HK-2 (cell line): Measurements from ENCODE around the gene CDC42BPA.

Experiments used
- DNase-seq: peaks from one replicate; pipeline ENCODE4 v3.0.0-alpha.2; 2018; ENCODE audit not compliant: unreplicated experiment

Gene CDC42BPA

DNA sequence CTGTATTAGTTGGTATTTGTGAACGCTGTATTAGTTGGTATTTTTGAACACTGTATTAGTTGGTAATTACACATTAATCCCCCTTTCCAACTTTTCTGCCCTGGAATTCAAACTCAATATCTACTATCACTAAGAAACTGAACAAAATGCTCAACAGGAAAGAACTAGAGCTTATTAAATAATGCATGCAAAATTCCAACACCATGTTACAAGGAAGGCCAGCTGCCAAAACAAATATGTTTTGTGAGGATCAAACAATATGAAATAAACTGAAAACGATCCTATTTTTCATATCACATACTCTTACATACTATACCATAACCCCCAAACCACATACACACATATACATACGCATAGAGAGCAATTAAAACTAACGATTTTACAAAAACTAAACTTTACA, 104.9 kb downstream of the CDC42BPA start:
- DNase-seq = no peak

DNA sequence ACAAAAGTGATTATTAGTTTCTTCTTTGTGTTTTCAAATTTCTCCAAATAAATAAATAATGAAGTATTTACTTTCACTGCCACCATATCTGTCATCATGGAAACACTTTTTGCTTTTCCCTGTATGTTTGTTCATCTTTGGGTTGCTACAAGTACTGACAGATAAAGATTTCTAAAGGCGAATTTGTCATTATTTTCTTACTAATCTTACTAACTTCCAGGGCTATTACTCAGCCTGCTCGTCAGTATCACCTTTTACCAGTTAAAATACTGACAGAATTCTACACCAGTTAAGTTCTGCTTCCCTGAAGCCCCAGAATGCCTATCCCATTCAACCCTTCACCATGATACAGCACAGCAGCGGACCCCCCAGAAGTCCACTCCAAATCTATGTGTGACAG, 106.1 kb downstream of the CDC42BPA start:
- DNase-seq = no peak

DNA sequence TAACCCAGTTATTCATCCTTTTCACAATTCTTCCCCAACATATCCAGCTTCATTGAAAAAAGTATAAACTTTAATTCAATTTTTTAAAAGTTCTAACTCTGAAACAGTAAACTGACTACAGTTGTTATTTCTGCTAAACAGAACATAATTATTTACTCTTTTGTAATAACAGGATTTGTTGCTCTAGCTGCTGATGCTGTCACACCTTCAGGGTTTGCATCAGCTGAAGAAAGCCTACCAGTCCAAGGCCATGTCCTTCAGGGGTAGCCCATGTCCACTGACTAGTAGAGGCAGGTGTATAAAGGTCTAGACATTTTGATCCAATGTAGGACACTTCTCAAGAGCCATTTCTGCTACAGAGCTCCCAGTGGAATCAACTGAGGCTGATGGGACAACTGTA, 107.7 kb downstream of the CDC42BPA start:
- no peak for DNase-seq

DNA sequence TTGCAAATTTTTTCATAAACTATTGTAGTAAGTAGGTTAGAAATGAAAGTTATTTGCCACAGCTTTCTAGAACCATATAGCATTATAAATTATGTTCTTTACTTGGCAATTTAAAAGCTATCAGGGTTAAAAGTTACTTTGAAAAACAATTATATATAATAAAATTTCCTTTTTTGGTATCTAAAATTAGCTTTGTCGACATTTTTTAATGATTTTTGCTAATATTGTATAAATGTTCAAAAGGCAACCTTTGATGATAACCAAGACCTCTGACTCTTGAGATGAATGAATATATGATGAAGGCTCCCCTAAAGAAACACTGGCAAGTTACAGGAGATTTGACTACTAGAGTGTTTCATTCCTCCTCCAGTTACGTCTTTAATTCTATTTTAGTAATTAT, 121.2 kb downstream of the CDC42BPA start:
- DNase-seq = no peak

DNA sequence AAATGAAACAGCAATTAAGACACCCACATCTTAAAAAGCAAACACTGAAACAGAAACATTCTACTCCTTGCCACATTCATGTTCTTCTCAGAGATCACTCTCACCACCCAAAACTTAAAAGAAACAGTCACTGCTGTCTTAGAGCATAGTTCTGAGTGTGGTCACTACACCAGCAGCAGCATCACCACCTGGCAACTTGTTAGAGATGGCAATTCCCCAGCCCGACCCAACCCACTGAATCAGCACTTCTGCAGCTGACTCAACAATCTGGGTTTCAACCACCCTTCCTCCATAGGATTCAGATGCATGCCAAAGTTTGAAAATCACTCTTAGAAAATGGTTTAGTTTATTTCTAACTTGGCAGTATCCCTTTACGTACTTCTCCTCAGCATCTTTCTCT, 126.1 kb downstream of the CDC42BPA start:
- DNase-seq = peak; percentile 63

DNA sequence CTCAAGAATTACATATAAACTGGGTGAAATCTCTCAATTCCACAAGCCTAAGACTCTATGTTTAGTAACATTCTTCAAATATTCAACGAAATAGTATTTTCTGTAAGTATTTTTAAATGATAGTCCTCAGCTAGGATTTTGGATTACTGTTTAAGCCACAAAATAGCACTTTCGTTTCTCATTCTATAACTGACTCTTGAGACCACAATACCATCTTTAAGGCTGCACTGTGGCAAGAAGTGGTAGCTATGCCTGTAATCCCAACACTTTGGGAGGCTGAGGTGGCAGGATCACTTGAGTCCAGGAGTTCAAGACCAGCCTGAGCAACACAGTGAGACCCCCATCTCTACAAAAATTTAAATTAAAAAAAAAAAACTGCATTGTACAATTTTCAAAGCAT, 126.7 kb downstream of the CDC42BPA start:
- DNase-seq = no peak

DNA sequence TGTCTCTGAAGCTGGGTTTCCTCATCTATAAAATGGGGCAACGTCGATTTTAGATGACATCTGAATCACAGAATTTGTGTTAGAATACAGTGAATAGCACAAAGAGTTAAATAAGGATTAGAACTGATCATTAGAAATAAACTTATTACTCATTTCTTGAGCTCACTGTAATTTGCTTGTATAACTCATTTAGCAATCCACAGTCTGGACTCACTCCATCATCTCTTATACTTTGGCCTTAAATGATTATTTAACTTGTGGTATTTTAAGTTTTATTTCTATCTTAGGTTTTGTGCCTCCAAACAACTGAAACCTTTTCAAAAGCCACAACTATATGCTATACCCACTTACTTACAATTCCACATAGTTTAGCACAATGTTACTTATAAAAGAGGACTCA, 128.0 kb downstream of the CDC42BPA start:
- no peak for DNase-seq

DNA sequence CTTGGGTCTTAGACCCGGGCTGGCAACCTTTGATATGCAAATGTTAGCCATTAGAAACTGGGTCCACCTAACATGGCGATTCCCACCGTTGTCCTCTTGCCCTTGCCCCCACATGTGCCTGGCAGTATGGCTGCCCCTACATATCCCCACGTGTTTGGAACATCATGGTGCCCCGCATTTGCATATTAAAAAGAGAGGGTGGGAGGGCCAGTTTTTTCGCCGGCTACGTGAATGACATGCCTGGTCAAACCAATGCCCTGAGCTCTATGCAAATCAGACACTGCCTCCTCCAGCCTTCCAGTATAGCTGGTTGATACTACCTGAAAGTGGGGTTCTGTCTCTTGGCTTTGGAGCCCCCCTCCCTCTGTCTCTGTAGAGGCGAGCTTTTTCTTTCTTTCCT, 133.0 kb downstream of the CDC42BPA start:
- no peak for DNase-seq

DNA sequence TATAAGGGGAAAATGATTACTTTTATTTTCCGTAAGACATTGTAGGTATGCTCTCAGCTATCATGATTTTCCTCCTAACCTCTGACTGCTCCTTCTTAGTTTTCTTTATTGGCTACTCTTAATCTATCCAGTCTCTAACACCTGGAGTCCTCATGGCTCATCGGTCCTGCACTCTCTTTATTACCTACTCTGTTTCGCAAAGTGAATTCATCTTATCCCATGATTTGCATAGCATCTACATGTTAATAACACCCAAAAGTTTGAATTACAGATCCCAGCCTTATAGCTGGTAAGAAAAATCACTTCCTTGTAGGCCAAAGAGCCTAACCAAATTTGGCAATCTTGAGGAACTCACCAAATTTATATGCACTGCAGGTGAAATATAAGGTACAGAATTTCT, 136.3 kb downstream of the CDC42BPA start:
- no peak for DNase-seq

DNA sequence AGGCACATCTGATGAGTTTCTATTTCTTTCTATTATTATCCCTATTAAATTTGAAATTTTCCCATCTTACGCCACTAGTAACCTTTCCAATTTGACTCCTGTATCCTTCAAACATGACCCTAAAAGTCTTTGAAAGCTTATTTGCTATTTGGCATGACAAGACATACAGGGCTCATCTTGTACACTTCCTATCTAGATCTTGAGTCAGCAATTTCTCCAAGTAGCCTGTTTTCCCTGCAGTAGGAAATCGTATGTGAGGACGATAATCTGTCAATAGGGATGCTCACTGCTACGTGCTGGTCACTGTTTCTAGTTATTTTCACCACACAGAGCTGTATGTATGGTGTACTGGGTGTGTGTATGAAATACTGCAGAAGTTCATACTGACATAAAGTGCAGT, 142.7 kb downstream of the CDC42BPA start:
- DNase-seq = no peak

DNA sequence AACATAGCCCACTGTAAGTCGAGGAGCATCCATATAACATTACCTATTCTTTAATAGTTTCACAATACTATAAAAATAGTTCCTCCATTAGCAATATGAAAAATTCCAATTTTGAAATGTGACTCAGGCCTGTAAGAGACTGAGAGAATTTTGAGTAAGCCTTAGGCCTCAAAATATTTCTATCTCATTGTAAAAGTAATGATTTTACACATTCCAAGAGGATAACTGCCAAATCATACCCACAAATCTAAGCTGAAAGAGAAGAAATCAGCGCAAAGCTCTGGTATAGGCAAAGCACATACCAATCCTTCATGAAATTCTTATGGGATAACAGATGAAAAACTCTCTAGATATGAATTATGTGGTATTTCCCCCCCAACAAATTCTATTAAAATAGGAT, 144.1 kb downstream of the CDC42BPA start:
- DNase-seq = no peak

DNA sequence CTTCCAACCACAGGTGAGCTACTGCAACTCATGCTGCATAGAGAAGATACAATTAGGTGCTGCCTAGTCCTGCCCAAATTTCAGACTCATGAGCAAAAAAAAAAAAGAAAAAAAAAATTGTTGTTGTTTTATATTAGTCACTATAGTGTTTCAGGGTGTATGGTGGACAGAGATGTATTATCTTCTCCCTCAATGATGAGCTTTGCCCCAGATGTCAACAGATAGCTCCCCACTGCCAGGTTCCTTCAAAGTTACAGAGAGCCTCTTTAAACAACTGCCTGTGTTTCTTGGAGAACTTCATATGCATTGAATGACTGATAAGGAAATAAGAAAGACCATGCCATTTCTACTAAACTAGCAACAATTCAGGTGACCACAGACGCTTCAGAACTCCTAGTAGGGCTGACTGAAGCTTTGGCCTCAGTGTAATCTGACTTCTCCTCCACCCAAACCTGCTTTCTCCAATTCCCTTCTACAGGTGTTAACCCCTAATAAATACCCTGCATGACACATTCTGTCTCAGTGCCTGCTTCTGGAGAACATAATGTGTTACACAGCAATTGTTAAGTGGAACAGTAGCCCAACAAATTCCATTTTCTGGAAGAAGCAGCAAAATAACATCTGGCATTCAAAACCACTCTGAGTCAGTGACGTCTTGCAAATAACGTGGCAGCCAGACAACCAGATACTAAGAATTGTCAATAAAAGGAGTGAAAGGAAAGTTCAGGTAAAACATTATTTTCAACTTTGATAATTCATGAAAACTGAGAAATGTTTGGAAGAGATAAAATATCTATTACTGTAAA, 147.7 kb downstream of the CDC42BPA start:
- no peak for DNase-seq

DNA sequence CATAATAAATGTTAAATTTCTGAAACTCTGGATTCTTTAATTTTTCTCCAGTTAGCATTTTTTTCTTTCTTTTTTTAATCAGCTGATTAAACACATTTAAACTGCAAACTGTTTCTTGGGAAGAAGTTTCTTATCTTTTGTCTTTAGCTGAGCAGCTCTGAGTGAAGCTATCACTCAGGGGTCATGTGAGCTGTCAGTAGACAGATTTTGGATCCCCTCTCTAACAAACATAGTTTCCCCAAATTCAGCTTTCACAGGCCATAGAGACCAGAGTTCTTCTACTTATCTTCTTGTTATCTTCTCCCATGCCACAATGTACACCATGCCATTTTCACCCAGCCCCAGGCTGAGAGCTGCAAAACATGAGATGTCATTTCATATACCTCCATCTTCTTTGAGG, 148.9 kb downstream of the CDC42BPA start:
- DNase-seq = no peak

DNA sequence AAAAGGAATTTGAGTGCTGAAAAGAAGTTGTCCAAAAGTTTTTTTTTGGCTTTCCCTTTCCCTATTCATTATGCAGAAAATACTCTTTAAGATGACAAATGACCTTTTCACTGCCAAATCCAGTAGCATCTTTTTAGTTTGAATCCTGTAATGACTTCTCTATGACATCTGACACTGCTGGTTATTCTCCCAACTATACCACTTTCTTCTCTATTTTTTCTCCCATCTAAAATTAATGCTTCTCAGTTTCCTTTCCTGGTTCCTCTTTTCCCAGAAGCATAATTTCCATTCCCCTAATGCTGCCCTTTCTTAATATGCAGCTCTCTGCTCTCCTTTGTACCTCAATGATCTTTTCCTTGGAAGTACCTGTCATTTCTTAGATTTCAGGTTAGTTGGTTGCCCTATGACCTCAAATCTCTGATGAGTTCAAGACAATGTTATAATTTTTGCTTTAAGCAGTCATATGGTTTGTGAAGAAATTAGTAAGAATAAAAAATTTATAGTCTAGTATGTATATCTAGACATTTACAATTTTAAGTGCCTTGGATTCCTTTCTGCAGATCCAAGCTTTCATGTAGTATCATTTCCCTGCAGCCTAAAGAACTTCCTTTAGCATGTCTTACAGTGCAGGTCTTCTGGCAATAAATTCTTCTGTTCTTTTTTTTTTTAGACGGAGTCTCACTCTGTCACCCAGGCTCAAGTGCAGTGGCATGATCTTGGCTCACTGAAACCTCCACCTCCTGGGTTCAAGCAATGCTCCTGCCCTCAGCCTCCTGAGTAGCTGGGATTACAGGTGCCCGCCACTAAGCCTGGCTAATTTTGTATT, 150.8 kb downstream of the CDC42BPA start:
- DNase-seq = no peak

DNA sequence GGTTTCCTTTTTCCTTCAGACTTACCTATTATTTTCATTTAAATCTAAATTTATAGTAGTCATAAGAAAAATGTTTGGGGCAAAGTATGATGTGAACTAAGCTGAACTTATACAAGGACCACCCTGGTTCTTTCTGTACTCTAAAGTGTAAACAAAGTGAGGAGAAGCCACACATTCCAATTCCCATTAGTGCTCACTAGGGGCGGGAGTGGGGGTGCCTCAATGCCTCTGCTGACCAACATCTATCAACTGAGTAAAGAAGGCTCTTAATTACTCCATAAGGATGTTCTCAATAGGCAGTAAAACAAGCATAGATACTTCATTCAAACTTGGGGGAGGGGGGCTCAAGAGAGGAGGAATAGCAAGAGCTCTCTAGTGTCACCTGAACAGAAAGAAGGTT, 151.7 kb downstream of the CDC42BPA start:
- no peak for DNase-seq

DNA sequence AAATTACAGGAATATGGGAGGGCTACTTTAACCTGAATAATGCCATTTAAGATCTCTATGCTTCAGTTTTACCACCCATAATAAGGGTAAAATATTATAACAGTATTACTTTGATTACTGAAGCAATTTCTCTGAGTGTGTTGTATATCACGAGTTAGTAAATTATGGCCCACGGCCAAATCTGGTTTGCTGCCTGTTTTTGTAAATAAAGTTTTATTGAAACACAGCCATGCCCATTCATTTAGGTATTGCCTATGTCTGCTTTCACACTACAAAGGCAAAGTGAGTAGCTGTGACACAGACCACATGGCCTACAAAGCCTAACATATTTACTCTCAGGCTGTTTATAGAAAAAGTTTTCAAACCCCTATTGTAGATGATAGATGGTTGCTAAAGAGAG, 156.8 kb downstream of the CDC42BPA start:
- DNase-seq = no peak

DNA sequence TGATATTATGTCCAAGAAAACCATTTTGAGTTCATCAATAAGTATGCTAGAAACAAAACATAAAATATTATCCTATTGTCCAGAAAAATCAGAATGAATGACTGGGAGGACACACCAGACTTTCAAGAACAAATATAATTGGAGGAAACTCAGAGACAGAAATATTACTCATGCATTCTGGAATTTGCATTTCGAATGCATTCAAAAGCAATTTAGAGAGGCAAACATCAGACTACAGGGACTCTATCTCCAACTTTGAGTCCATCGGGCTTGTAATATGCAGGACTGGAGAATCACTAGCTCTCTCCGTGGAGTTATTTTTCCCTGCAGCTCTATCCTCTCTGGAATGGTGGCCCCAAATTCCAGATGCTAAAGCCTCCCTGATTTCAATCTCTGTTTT, 161.8 kb downstream of the CDC42BPA start:
- DNase-seq = no peak

DNA sequence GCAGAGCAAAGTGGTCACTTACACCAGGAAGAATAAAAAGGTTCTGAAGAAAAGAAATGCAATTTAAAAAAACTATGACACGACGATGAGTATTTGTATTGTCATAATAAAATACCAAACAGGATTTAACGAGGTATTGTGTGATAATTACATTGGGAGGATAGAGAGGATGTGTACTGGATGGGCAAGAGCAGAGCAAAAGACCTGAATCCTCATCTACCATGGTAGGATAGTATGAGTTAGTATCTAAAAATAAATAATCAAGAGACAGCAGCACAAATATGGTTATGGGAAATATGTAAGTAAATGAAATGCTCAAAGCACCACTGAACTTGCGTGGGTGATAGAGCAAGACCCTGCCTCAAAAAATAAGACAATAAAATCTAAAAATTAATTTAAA, 162.6 kb downstream of the CDC42BPA start:
- DNase-seq = no peak

DNA sequence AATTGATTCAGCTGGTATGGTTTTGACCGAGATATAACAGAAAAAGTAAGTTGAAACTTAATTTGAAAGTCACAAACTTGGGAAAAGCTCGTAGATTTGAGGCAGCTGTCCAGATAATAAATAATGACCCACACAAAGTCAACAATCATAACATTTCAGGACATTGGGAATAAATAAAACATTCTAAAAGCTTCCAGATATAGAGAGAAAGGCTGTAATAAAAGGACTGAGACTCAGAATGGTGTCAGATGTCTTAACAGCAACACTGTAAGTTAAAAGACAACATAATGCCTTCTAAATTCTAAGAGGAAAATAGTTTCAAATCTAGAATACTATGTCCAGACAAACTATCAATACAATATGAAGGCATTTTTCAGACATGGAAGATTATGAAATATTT, 163.3 kb downstream of the CDC42BPA start:
- no peak for DNase-seq

DNA sequence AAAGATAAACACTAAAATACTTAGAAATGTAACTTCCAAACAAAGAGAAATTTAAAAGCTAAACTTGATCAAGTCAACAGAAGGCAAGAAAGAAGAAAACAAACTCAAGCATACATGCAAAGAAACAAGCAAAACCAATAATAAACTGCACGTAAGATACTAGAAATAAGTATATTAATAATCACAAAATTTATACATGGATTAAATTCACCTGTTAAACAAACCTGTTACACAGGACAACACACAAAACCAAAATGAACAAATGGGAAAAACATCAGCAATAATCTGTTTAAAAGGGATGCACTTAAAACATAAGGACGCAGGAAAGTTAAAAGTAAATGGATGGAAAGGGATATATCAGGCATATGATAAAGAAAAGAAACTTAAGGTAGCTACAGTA, 165.8 kb downstream of the CDC42BPA start:
- no peak for DNase-seq

DNA sequence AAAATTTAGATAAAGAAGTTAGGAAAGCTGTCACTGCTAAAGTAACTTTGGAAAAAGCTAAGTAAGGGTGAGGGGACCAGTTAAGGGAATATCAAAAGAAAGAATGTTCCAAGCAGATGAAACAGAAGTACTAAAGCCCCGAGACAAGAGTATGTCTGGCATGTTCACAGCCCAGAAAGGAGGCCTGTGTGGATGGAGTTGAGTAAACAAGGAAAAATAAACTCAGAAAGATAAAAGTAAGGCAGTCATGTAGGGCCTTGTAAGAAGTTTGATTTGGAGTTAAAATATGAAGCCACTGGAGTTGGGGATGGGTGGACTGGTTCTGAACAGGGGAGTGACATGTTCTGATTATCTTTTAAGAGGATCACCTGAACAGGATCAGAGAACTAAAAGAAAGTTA, 177.9 kb downstream of the CDC42BPA start:
- DNase-seq = no peak

DNA sequence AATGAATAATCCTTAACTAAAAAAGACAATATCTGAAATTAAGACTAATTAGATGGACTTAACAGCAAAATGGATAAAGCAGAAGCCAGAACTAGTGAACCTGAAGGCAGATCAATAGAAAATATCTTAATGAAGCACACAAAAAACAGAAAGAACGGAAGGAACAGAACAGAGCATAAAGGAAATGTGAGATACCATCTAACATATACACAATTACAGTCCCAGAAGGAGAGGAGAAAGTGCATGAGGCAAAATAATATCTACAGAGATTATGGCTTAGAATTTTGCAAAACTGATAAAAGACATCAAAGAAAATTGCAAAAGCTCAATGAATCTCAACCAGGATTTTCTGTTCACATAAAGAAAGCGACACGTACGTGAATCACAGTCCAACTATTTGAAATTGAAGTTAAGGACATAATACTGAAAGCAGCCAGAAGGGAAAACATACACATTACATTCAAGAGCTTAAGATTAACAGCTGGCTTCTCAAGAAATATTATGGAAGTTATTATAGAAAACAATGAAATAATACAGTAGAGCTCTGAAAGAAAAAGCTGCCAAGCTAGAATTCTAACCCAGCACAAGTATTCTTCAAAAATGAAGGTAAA, 182.0 kb downstream of the CDC42BPA start:
- no peak for DNase-seq
